PC-9 (cell line): Measurements from ENCODE around the gene SMKR1. TPM values are rescaled to one million over a fixed set of nuclear protein-coding genes. Genes with fewer than 3 reads are reported as not detected.
"Not testable (repeated sequence)": the region's sequence is repeated elsewhere in the genome, so short reads cannot be mapped to it uniquely, and the experiment has no call there.

Source experiments
- BruUV-seq: library from RNA; stranded (reverse); fragments of 400-500 nt; replicated peaks from 2 replicates; lab custom pipeline; 2021; lab: Mats Ljungman, UMichigan
- CTCF ChIA-PET: fragments of 300-600 bp; sonication (Branson Sonifier 250); formaldehyde crosslinking; loops from one replicate; lab custom pipeline; 2022; ENCODE audit warnings: antibody characterized with exemption; lab: Charles Lee
- POLR2A ChIA-PET: fragments of 300-600 bp; sonication (Branson Sonifier 250); formaldehyde crosslinking; loops from one replicate; lab custom pipeline; 2022; ENCODE audit warnings: antibody characterized with exemption; ENCODE audit not compliant: unreplicated experiment; lab: Charles Lee
- DNase-seq, 2 experiments: peaks; one replicate each; pipeline versions ENCODE4 v3.0.0 to v3.0.0-alpha.2; 2015 to 2022; ENCODE audit warnings: mixed read lengths in 1 of 2
- H2AFZ ChIP-seq: fragments of 200-600 bp; sonication (generic); 2 replicates; pipeline ENCODE4 v1.8.1; 2017; ENCODE audit warnings: antibody characterized with exemption
- H3F3A ChIP-seq: fragments of 200-600 bp; sonication (generic); 2 replicates; pipeline ENCODE4 v1.8.1; 2017; ENCODE audit warnings: antibody characterized with exemption, mild to moderate bottlenecking, low read depth; ENCODE audit not compliant: insufficient read depth
- H3K27ac ChIP-seq: fragments of 200-600 bp; sonication (generic); 2 replicates; pipeline ENCODE4 v1.6.1; 2016; ENCODE audit warnings: mixed run types
- H3K27me3 ChIP-seq: fragments of 200-600 bp; sonication (generic); 2 replicates; pipeline ENCODE4 v1.6.1; 2016; ENCODE audit warnings: low read depth, mixed run types; ENCODE audit not compliant: insufficient read depth
- H3K36me3 ChIP-seq: fragments of 200-600 bp; sonication (generic); 2 replicates; pipeline ENCODE4 v1.6.1; 2016; ENCODE audit warnings: low read depth, mixed run types
- H3K4me1 ChIP-seq: fragments of 200-600 bp; sonication (generic); replicated peaks from 2 replicates; pipeline ENCODE4 v1.6.1; 2016; ENCODE audit warnings: mixed run types; ENCODE audit not compliant: insufficient read depth
- H3K4me2 ChIP-seq: fragments of 200-600 bp; sonication (generic); 2 replicates; pipeline ENCODE4 v1.6.1; 2017; ENCODE audit warnings: mixed run types
- H3K4me3 ChIP-seq: fragments of 200-600 bp; sonication (generic); 2 replicates; pipeline ENCODE4 v1.6.1; 2016; ENCODE audit warnings: mixed run types
- H3K79me2 ChIP-seq: fragments of 200-600 bp; sonication (generic); 2 replicates; pipeline ENCODE4 v1.6.1; 2017; ENCODE audit warnings: low read depth, mixed run types
- H3K9me2 ChIP-seq: fragments of 200-600 bp; sonication (generic); 2 replicates; pipeline ENCODE4 v1.8.1; 2017; ENCODE audit warnings: mild to moderate bottlenecking; ENCODE audit not compliant: insufficient read depth
- H3K9me3 ChIP-seq: fragments of 200-600 bp; sonication (generic); 2 replicates; pipeline ENCODE4 v1.8.1; 2016; ENCODE audit warnings: low read depth; ENCODE audit not compliant: insufficient read depth
- H4K20me1 ChIP-seq: fragments of 200-600 bp; sonication (generic); 2 replicates; pipeline ENCODE4 v1.8.1; 2017; ENCODE audit not compliant: insufficient read depth
- CTCF ChIP-seq: fragments of 200-600 bp; sonication (generic); conservative IDR thresholded peaks from 2 replicates; pipeline ENCODE4 v1.6.1; 2017; ENCODE audit warnings: mixed run types, antibody characterized with exemption, mild to moderate bottlenecking, moderate library complexity
- EZH2 ChIP-seq: fragments of 200-600 bp; sonication (generic); IDR thresholded peaks from 2 replicates; pipeline ENCODE4 v1.8.0; 2017; ENCODE audit warnings: antibody characterized with exemption, low read depth
- intact Hi-C: fragments of 100-400 bp; cut with micrococcal nuclease; formaldehyde crosslinking; loops from one replicate; pipeline ENCODE4 v1.10.0; 2022; ENCODE audit not compliant: unreplicated experiment
- total RNA-seq: library from RNA; stranded (reverse); gene quantifications from 2 replicates; pipeline ENCODE4 v1.2.3, GENCODE V29; 2021

The SMKR1 gene
- total RNA-seq, 1 experiment from 2014 or later: 8.3 TPM

GRCh38 chr7:129522088-129522970 is 20.0 kb downstream of the SMKR1 start:
- H3K27me3 ChIP-seq: no peaks in the 10 kb centered on the region
- H3K27ac ChIP-seq: no peak overlapping the region
- no peaks in the 10 kb centered on the region; the same call in 1 of the 2 replicates for H3F3A ChIP-seq
- no peaks in the 10 kb centered on the region for H3K79me2 ChIP-seq
- no peak for TF ChIP-seq CTCF
- TF ChIP-seq EZH2: no peak
- intact Hi-C loops: no loop called here
- CTCF ChIA-PET: no interaction called here
- H3K4me2 ChIP-seq: no peak overlapping the region
- H3K4me1 ChIP-seq: peaks cover 10% of the 10 kb centered on the region
- POLR2A ChIA-PET: no interaction called here
- H3K9me3 ChIP-seq: no peaks in the 10 kb centered on the region
- no peak for DNase-seq
- no peaks in the 10 kb centered on the region for H3K36me3 ChIP-seq
- BruUV-seq: no TSS peak
- H4K20me1 ChIP-seq: no peaks in the 10 kb centered on the region
- H3K9me2 ChIP-seq: no peaks in the 10 kb centered on the region
- H3K4me3 ChIP-seq: no peak overlapping the region
- no peak overlapping the region for H2AFZ ChIP-seq

- no peaks in the 10 kb centered on the region for H3K9me2 ChIP-seq
- H3F3A ChIP-seq: no peaks in the 10 kb centered on the region; the same call in 1 of the 2 replicates
- BruUV-seq: no TSS peak
- intact Hi-C loops: no loop called here
- no peaks in the 10 kb centered on the region for H3K27me3 ChIP-seq
- no peak for DNase-seq
- CTCF ChIA-PET: no interaction called here
- no peak overlapping the region for H3K27ac ChIP-seq
- no peak overlapping the region for H3K4me3 ChIP-seq
- H3K4me2 ChIP-seq: no peak overlapping the region
- no peak overlapping the region for H2AFZ ChIP-seq
- no peaks in the 10 kb centered on the region for H3K36me3 ChIP-seq
- no peak for TF ChIP-seq EZH2
- no peak for TF ChIP-seq CTCF
- H3K79me2 ChIP-seq: no peaks in the 10 kb centered on the region
- POLR2A ChIA-PET: no interaction called here
- no peaks in the 10 kb centered on the region for H3K9me3 ChIP-seq
- peaks cover 10% of the 10 kb centered on the region for H3K4me1 ChIP-seq
- H4K20me1 ChIP-seq: no peaks in the 10 kb centered on the region
Measured at GRCh38 chr7:129522971-129523340, 20.6 kb downstream of the SMKR1 start.

- Histone ChIP-seq H4K20me1 (no peaks in the 10 kb centered on the region), H3K36me3 (no peaks in the 10 kb centered on the region), H3K27me3 (no peaks in the 10 kb centered on the region), H3K4me1 (peaks cover 10% of the 10 kb centered on the region), H3K27ac (no peak overlapping the region), H3K79me2 (no peaks in the 10 kb centered on the region), H3K9me3 (no peaks in the 10 kb centered on the region), H3K4me2 (no peak overlapping the region), H3K9me2 (no peaks in the 10 kb centered on the region), H2AFZ (no peak overlapping the region), H3F3A (no peaks in the 10 kb centered on the region; the same call in 1 of the 2 replicates), H3K4me3 (no peak overlapping the region)
- intact Hi-C loops: loop anchor here (2.0 kb wide), 1 partner anchor 51 kb away; no protein-coding TSS in a partner anchor
- no TSS peak for BruUV-seq
- TF ChIP-seq EZH2: no peak
- TF ChIP-seq CTCF: no peak
- POLR2A ChIA-PET: no interaction called here
- CTCF ChIA-PET: no interaction called here
- DNase-seq: no peak
Measured at GRCh38 chr7:129523924-129524323, 21.6 kb downstream of the SMKR1 start.

- H3K9me2 ChIP-seq, POLR2A ChIA-PET, H3K36me3 ChIP-seq, H3K27me3 ChIP-seq, H3F3A ChIP-seq, BruUV-seq, H3K79me2 ChIP-seq, H3K9me3 ChIP-seq, H4K20me1 ChIP-seq, H3K4me1 ChIP-seq, H3K27ac ChIP-seq, H2AFZ ChIP-seq, H3K4me3 ChIP-seq, H3K4me2 ChIP-seq: not testable (repeated sequence)
- peak; percentile 82 to 84 for DNase-seq
- CTCF ChIA-PET: interaction anchor here (0.6 kb wide), 1 partner anchor 299 kb away, joined by 3 read pairs; the partner anchor contains the start of gene AHCYL2
- intact Hi-C loops: loop anchor here (2.0 kb wide), 1 partner anchor 52 kb away; no protein-coding TSS in a partner anchor
Measured at GRCh38 chr7:129524405-129524804, 22.1 kb downstream of the SMKR1 start.
